Thymus (tissue), 11 donors: ENCODE data around the gene PEX12. TPM values are rescaled to one million over a fixed set of nuclear protein-coding genes. Genes with fewer than 3 reads are reported as not detected.
A peak's percentile ranks its signal among the peaks of the same experiment; 100 is the strongest.

Source experiments
- DNase-seq, 9 donors: peaks; one replicate each; pipeline ENCODE4 v3.0.0-alpha.2; 2013; ENCODE audit warnings: low spot score in 9 of 9, low read depth in 6 of 9, missing footprints in 1 of 9
- H3K27ac ChIP-seq, 2 donors: one replicate each; pipeline ENCODE4 v1.5.1; 2013; ENCODE audit warnings: control low read depth in 1 of 2, low read depth in 1 of 2, low read length in 1 of 2, mild to moderate bottlenecking in 1 of 2, moderate library complexity in 1 of 2
- H3K27me3 ChIP-seq, 2 donors: one replicate each; pipeline ENCODE4 v1.5.1; 2013; ENCODE audit warnings: low read length in 1 of 2; ENCODE audit not compliant: control insufficient read depth in 2 of 2, insufficient read depth in 1 of 2
- H3K36me3 ChIP-seq, 2 donors: one replicate each; pipeline ENCODE4 v1.5.1; 2013; ENCODE audit warnings: low read length in 1 of 2, mild to moderate bottlenecking in 1 of 2, moderate library complexity in 1 of 2; ENCODE audit not compliant: control insufficient read depth in 2 of 2, insufficient read depth in 2 of 2
- H3K4me1 ChIP-seq, 2 donors: one replicate each; pipeline ENCODE4 v1.5.1; 2013; ENCODE audit warnings: low read length in 2 of 2; ENCODE audit not compliant: control insufficient read depth in 2 of 2, insufficient read depth in 2 of 2
- H3K4me3 ChIP-seq, 2 donors: one replicate each; pipeline ENCODE4 v1.5.1; 2013; ENCODE audit warnings: low read length in 2 of 2, control low read depth in 1 of 2, mild to moderate bottlenecking in 1 of 2
- H3K9me3 ChIP-seq, 2 donors: one replicate each; pipeline ENCODE4 v1.5.1; 2013; ENCODE audit warnings: low read length in 1 of 2, mild to moderate bottlenecking in 1 of 2; ENCODE audit not compliant: control insufficient read depth in 2 of 2, insufficient read depth in 1 of 2
- WGBS: extraction: QIAGEN DNeasy Blood & Tissue Kit; methylation state at CpG from one replicate; pipeline ENCODE4 v1.1.7; 2013; 5-methylcytosine and 5-hydroxymethylcytosine counted together
- polyA plus RNA-seq: library from polyadenylated mRNA; stranded (reverse); fragments of 200-250 nt; gene quantifications from one replicate; pipeline ENCODE4 v1.2.3, GENCODE V29; 2013
- total RNA-seq: library from RNA; stranded (reverse); fragments of 120-200 nt; gene quantifications from one replicate; pipeline ENCODE4 v1.2.4, GENCODE V29; 2013
- donor health status: healthy.

The PEX12 gene
- total and polyA plus RNA-seq, 2 donors: 4.8 to 5.0 TPM

- Histone ChIP-seq H3K9me3 (no peaks in the 10 kb centered on the region), H3K36me3 (no peaks in the 10 kb centered on the region), H3K27ac (no peak overlapping the region), H3K27me3 (no peaks in the 10 kb centered on the region), H3K4me3 (no peak overlapping the region), H3K4me1 (peaks cover 5 to 13% of the 10 kb centered on the region in 2 donors)
- 98% methylated on average over 1 of the region's 1 CpG for whole genome bisulfite sequencing
- DNase-seq: no peak
Observed at GRCh38 chr17:35546487-35546886, 31.9 kb downstream of the PEX12 start.

- H3K27ac ChIP-seq: no peak overlapping the region
- H3K4me3 ChIP-seq: no peak overlapping the region
- no peaks in the 10 kb centered on the region for H3K9me3 ChIP-seq
- no peaks in the 10 kb centered on the region for H3K36me3 ChIP-seq
- no peaks in the 10 kb centered on the region for H3K27me3 ChIP-seq
- H3K4me1 ChIP-seq: peaks cover 8 to 20% of the 10 kb centered on the region in 2 donors
- DNase-seq: no peak
- WGBS: 94% methylated on average over 1 of the region's 1 CpG
Observed at GRCh38 chr17:35545150-35545549, 33.2 kb downstream of the PEX12 start.

GRCh38 chr17:35543856-35544255, 34.5 kb downstream of the PEX12 start:
- Histone ChIP-seq H3K36me3 (no peaks in the 10 kb centered on the region), H3K27me3 (no peaks in the 10 kb centered on the region), H3K27ac (no peak overlapping the region), H3K4me3 (no peak overlapping the region), H3K9me3 (no peaks in the 10 kb centered on the region), H3K4me1 (peaks cover 8 to 26% of the 10 kb centered on the region in 2 donors)
- no peak for DNase-seq
- 89% methylated on average over 1 of the region's 1 CpG for WGBS

- Histone ChIP-seq H3K36me3 (no peaks in the 10 kb centered on the region), H3K27ac (peak overlapping the region in 1 of 2 donors; percentile 41), H3K4me1 (peaks cover 8 to 27% of the 10 kb centered on the region in 2 donors), H3K9me3 (no peaks in the 10 kb centered on the region), H3K4me3 (no peak overlapping the region), H3K27me3 (no peaks in the 10 kb centered on the region)
- peak in 1 of 9 donors; percentile 42 for DNase-seq
Observed at GRCh38 chr17:35542990-35543389, 35.4 kb downstream of the PEX12 start.

DNA sequence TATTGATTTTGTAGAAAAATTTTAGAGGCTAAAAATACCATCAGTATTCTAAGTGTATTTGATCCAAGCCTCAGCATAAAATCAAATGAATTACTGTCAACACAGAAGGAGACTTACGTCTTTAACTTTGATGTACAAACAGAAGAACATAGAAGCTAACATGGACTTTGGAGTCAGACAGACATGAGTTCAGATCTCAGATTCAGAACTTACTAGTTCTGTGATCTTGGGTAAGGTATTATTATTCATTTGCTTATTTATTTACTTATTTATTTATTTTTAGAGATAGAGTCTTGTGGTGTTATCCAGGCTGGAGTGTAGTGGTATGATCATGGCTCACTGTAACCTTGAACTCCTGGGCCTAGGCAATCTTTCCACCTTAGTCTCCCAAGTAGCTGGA, 36.9 kb downstream of the PEX12 start:
- peaks cover 15 to 38% of the 10 kb centered on the region in 2 donors for H3K4me1 ChIP-seq
- 9% methylated on average over 1 of the region's 1 CpG for WGBS
- no peaks in the 10 kb centered on the region for H3K36me3 ChIP-seq
- H3K27ac ChIP-seq: peak overlapping the region in 1 of 2 donors; percentile 80
- no peak for DNase-seq
- H3K4me3 ChIP-seq: no peak overlapping the region
- no peaks in the 10 kb centered on the region for H3K9me3 ChIP-seq
- no peaks in the 10 kb centered on the region for H3K27me3 ChIP-seq

GRCh38 chr17:35540589-35541404, 37.6 kb downstream of the PEX12 start:
- Histone ChIP-seq H3K9me3 (no peaks in the 10 kb centered on the region), H3K27me3 (no peaks in the 10 kb centered on the region), H3K4me1 (peaks cover 15 to 39% of the 10 kb centered on the region in 2 donors), H3K36me3 (no peaks in the 10 kb centered on the region), H3K27ac (peak overlapping the region; percentile 66 to 80), H3K4me3 (peak overlapping the region; percentile 25 to 48)
- WGBS: 7% methylated on average over 8 of the region's 8 CpGs
- DNase-seq: peak in 3 of 9 donors; percentile 38 to 66 (median 49)

- no peak overlapping the region for H3K27ac ChIP-seq
- no peak overlapping the region for H3K4me3 ChIP-seq
- H3K4me1 ChIP-seq: peaks cover 15 to 39% of the 10 kb centered on the region in 2 donors
- 54% methylated on average over 5 of the region's 5 CpGs for WGBS
- H3K36me3 ChIP-seq: no peaks in the 10 kb centered on the region
- no peak for DNase-seq
- H3K9me3 ChIP-seq: no peaks in the 10 kb centered on the region
- no peaks in the 10 kb centered on the region for H3K27me3 ChIP-seq
Observed at GRCh38 chr17:35539659-35540026, 38.7 kb downstream of the PEX12 start.

GRCh38 chr17:35537601-35538141, 40.7 kb downstream of the PEX12 start, which contains the start of gene SLFN12L:
TSS of gene SLFN12L (minus strand) at chr17:35537678. CDS start at chr17:35522364, 15,314 bp downstream.
- peak in 2 of 9 donors; percentile 24 to 66 for DNase-seq
- Histone ChIP-seq H3K4me1 (peaks cover 15 to 41% of the 10 kb centered on the region in 2 donors), H3K9me3 (no peaks in the 10 kb centered on the region), H3K4me3 (peak within 1 kb of the TSS; percentile 5 to 27), H3K27me3 (no peaks in the 10 kb centered on the region), H3K27ac (peak within 1 kb of the TSS; percentile 58 to 76), H3K36me3 (no peaks in the 10 kb centered on the region)
- 15% methylated on average over 2 of the region's 2 CpGs for WGBS

DNA sequence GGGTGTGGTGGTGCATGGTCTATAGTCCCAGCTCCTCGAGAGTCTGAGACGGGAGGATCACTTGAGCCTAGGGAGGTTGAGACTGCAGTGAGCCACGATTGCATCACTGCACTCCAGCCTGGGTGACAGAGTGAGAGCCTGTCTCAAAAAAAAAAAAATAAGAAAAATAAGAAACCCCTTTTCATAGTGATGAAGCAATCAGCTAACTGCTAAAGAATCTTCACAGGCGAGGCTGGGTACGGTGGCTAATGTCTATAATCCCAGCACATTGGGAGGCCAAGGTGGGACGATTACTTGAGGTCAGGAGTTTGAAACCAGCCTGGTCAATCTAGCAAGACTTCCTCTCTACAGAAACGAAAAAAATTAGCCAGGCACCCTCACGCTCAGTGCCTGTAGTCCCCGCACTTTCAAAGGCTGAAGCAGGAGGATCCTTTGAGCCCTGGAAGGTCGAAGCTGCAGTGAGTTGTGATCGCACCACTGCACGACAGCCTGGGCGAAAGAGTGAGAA, 41.7 kb downstream of the PEX12 start:
- H3K27me3 ChIP-seq: no peaks in the 10 kb centered on the region
- no peaks in the 10 kb centered on the region for H3K36me3 ChIP-seq
- H3K4me1 ChIP-seq: peaks cover 12 to 35% of the 10 kb centered on the region in 2 donors
- no peak for DNase-seq
- H3K4me3 ChIP-seq: peak overlapping the region in 1 of 2 donors; percentile 27
- WGBS: 77% methylated on average over 13 of the region's 13 CpGs
- H3K9me3 ChIP-seq: no peaks in the 10 kb centered on the region
- peak overlapping the region; percentile 58 to 76 for H3K27ac ChIP-seq
